Right renal pelvis (tissue), 4 donors: ENCODE results near the gene SRGN. TPM values are rescaled to one million over a fixed set of nuclear protein-coding genes. Genes with fewer than 3 reads are reported as not detected.
"Not testable (repeated sequence)": the region's sequence is repeated elsewhere in the genome, so short reads cannot be mapped to it uniquely, and the experiment has no call there.

ENCODE experiments used
- DNase-seq, 4 donors: peaks; one replicate each; pipeline ENCODE4 v3.0.0-alpha.2; 2013; ENCODE audit warnings: low read depth in 4 of 4, low spot score in 3 of 4, missing footprints in 1 of 4
- polyA plus RNA-seq, 4 donors: library from polyadenylated mRNA; unstranded; fragments of 120-200 nt; gene quantifications; one replicate each; pipeline ENCODE4 v1.2.1, GENCODE V29; 2013; ENCODE audit not compliant: insufficient read length in 4 of 4

SRGN gene, protein sequence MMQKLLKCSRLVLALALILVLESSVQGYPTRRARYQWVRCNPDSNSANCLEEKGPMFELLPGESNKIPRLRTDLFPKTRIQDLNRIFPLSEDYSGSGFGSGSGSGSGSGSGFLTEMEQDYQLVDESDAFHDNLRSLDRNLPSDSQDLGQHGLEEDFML
- polyA plus RNA-seq: 10 to 100 TPM; 16.0 to 26.1 (median 22.1) TPM

DNA sequence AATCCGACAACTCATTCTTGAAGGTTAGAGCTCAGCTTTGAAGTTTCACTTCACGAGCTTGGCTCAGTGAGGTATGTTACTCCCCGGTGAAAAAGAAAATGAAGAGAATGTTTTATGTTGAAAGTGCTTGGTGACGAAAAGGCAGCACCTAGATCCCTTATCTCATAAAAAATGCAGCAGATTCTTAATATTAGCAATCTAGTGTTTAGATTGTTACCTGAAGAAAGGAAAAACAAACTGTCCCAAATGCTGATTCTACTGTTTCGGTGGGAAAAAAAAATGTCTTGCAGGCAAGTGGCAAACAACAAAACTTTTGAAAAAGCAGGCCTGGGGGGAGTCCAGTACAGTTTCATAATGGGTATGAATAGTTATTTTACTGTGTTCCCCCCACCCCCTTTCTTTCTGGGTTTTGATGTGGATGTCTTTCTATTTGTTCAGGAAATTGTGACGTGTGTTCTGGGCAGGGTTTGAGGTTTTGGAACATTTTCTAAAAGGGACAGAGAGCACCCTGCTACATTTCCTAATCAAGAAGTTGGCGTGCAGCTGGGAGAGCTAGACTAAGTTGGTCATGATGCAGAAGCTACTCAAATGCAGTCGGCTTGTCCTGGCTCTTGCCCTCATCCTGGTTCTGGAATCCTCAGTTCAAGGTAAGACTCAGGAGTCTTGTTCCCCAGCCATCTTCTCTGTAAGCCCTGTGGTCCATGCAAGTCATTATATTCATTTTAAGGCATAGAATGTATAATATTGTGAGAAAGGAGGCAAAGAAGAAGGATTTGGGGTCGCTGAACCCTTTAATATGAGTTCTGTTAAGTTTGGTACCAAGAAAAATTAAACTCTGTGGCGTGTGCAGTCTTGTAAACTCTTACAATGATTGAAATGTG lies at the start of gene SRGN:
Gene SRGN, plus strand, starts transcription at position 514 of the 881 bp plus-strand sequence. Its CDS starts 55 bp downstream, at position 569.
- no peak for DNase-seq

DNA sequence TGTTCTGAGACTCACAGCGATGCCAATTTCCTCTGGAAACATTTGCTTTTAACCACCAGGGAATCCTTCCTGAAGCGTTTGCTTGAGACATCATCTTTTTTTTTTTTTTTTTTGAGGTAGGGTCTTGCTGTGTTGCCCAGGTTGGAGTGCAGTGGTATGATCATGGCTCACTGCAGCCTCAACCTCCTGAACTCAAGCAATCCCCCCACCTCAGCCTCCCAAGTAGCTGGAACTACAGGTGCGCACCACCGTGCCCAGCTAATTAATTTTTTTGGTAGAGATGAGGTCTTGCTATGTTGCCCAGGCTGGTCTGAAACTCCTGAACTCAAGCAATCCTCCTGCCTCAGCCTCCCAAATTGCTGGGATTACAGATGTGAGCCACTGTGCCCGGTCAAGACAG lies 47.0 kb upstream of the SRGN start:
- not testable (repeated sequence) for DNase-seq

DNA sequence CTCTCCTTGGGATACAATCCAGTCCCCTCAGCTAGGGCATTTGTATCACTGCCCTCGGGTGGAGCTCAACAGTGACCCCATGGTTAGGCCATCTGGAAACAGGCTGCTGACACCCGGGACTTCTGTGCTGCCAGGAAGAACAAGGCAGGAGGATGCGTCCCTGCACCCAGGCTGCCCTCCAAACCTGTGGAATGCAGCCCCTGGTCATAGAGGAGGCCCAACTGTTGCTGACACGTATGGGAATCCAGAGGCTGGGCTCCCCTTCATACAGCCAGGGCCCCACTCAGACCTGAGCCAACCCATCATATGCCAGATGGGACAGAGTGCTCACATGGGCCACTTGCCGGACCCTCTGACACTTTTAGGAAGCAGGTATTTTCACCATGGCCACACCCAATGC lies 45.5 kb upstream of the SRGN start:
- no peak for DNase-seq

DNA sequence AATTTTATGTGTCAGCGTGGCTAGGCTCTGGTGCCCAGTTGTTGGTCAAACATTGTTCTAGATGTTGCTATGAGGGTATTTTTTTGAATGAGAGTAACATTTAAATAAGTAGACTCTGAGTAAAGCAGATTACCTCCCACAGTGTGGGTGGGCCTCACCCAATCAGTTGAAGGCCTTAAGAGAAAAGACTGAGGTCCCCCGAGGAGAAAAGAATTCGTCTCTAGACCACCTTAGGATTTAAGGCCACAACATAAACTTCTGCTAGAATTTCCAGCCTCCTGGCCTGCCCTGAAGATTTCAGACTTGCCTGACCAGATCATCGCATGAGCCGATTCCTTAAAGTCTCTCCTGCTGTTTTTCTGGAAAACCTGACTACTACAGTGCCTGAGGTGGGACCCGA lies 45.1 kb upstream of the SRGN start:
- DNase-seq: no peak

DNA sequence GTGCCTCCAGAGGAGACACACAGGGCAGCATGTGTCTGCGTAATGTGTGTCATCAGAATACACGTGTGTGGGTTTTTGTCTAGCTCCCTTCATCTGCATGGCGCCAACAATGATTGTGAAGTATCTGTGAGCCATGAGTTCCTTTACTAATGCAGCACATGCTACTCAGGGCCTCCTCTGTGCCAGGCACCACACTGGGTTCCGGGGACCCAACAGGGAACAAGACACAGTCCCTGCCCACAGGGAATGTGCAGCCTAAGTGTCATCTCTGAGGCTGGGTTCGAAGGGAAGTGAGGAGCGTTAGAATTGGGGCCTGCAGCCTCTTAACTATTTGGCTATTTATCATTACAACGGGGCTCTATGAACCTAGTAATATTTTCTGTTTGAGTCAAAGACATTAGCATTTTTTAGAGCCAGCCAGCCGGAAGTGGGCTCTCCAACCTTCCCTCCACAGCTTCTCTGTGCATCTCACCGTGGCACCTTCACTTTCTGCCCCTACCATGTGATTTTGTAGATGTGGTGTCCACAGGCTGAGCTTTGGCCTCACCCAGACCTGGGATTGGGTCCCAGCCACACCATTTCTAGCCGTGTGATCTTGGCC lies 43.9 kb upstream of the SRGN start:
- DNase-seq: no peak

DNA sequence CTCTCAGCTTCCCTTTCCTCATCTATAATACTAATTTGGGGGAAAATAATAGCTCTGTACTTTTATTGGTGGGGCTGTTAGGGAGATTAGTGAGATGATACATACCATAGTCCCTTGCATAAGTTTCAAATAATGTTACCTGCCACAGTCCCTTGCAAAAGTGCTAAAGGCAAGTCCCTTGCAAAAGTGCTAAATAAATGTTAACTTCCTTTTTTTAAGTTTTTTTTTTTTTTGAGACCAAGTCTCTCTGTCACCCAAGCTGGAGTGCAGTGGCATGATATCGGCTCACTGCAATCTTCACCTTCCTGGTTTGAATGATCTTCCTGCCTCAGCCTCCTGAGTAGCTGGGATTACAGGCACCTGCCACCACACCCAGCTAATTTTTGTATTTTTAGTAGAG lies 43.4 kb upstream of the SRGN start:
- no peak for DNase-seq

DNA sequence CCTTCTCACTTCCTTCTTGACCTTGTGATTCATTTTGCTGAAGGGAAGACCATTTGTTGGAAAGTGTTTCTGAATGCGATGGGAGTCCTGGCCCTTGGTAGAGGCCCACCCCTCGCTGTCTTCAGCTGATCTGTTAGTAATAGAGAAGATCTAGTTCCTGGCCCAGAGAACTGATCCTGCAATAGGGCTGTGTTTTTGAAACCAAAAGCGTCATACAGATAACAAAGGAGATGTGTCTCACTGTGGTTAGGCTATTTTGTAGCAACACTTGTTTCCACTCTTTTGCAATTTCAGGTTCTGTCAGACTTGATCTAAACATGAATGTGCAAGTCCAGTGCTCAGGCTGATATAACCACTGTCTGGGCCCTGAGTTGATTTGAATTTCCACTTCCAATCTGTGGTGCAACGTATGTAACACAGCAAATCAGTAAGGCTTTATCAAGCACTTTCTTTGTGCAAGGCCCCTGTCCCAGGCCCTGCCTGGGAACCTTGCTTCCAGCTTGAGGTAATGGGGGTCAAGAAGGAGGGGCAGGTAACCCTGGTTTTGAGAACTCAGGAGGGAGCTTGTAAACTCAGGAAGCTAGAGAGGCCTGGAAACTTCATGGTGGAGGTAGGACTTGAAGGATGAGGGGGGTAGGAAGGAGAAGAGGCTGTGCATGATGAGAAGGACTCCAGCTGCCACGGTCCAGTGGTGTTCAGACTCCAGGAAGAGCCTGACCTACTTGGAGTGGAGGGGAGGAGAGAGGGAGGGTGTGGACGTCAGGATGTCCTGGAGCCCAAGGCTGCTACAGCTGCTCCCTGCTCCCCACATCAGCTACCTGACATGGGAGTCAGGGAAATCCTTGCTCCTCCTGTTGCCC lies 42.2 kb upstream of the SRGN start:
- DNase-seq: no peak

DNA sequence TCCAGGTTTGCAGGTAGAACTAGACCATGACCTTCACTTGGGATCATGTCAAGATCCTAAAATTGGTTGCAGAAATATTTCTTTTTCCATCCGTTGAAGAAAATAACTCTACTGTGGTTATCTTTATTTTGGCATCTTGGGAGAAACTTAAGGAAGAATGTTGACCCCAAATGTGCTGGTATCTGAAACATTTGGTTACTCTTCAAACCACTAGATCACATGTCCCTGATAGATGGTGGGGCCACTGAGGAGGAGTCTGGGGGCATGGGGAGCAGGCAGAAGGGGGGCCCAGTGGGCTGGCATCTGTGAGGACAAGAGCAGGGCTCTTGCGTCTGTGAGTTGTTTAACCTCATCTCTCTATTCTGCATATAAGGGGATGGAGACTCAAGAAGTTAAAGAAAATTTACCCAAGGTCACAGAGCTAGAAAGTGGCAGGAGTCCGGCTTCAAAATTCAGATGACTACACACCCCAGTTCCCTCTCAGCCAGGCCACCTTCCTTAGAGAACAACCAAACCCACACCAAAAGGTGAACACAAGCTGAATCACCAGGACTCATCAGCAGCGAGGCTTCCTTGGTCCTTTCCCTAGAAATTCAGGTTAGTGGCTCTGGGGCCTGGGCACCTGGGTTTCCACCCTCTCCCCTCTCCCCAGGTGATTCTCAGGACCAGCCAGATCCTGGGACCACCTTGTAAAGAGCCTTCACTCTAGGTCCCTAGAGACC lies 40.6 kb upstream of the SRGN start:
- no peak for DNase-seq

DNA sequence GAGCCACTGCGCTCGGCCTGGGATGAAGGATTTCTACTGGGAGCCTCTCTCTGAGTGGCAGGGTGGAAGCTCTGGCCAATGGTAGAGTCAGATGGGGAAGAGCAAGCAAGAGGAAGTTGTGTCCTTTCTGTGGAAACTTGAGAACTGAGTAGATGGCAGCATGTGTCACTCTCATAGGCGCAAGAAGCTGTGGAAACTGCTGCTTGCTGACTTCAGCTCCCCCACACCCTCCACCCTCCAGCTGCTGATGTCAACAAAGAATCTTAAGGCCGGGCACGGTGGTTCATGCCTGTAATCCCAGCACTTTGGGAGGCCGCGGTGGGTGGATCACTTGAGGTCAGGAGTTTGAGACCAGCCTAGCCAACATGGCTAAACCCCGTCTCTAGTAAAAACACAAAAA lies 39.8 kb upstream of the SRGN start:
- DNase-seq: no peak

DNA sequence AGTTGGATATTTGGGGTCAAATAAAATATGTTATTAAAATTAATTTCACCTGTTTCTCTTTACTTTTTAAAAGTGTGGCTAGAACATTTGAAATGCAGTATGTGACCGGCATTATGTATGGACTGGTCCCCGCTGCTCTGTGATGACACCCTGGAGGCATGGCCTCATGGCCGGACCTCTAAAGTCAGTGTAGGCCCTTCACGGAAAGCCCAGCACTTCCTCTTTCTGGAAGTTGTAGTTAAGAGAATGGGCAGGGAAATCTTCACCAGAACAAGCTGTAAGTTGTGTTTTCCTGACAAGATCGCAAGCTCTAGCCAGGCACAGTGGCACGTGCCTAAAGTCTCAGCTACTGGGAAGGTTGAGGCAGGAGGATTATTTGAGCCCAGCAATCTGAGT lies 38.3 kb upstream of the SRGN start:
- no peak for DNase-seq

DNA sequence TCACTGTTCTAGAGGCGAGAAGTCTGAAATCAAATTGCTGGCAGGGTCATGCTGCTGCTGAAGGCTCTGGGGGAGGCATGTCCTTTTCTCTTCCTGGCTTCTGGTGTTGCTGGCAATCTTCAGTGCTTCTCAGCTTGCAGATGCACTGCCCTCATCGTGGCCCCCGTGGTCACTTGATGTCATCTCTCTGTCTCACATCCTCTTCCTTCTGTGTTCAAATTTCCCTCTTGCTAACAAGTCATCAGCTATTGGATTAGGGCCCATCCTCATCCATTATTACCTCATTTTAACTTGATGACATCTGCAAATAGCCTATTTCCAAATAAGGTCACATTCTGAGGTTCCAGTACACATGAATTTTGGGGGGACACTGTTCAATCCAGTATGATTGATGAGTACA lies 36.6 kb upstream of the SRGN start:
- DNase-seq: no peak

DNA sequence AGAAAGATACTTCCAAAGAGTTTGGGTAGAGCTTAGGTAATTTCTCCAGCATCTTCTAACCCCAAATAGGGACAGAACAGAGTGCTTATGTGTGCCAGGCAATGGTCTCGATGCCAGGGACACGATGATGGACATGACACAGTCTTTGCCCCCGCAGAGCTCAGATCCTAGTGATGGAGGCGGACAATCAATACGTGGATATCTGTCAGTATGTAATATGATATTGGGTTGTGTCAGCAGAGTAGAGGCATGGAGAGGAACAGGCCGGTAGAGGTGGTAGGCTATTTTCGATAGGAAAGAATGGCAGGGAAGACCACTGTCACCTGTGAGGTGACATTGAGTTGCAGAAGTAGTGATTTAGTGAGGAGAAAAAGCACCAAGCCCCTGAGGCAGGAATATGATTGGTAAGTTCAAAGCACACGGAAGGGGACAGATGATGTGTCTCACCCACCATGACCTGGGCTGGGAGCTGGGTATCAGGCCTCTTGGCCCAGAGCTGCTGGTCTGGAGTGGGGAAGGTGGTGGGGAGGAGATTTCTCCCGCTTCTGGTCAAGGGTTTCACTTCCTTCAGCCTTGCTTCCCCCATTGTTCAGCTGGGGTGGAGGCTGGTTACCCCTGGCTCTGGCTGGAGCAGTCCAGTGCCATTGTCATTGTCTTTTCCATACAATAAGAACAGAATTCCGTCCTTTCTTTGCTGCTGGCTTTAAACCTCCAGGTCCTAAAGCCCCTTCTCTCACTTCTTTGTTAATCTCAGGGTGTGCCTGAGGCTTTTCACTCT lies 36.0 kb upstream of the SRGN start:
- no peak for DNase-seq

DNA sequence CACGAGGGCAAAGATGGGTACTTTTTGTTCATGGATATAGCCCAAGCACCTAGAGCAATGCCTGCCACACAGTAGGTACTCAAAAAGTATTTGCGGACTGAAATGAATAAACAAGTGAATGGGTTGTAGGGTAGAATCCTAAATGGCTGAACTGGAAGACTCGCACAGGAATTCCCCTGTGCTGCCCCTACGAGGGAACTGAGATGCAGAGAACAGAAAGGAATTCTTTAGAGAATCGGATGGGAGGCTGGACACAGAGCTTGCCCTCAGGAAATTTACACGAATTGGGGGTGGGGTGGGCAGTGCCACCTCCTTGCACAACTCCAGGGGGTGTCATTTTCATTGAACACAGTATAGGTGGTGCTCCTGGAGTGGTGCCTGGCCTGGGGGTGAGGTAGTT lies 35.2 kb upstream of the SRGN start:
- no peak for DNase-seq

DNA sequence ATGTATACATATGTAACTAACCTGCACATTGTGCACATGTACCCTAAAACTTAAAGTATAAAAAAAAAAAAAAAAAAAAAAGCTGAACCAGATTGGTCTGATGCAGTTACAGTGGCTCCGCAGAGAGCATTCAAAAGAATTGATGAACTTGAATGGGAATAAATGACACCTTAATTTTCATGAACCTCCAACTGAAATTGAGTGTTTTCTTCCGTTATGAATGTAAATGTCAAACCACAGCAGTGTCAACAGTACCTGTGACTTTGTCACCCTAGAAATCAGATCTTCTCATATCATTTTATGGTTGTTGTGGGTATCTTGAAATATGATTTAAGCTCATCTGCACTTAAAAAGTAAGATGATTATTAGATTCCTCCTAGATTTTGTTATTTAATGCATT lies 32.7 kb upstream of the SRGN start:
- no peak for DNase-seq

DNA sequence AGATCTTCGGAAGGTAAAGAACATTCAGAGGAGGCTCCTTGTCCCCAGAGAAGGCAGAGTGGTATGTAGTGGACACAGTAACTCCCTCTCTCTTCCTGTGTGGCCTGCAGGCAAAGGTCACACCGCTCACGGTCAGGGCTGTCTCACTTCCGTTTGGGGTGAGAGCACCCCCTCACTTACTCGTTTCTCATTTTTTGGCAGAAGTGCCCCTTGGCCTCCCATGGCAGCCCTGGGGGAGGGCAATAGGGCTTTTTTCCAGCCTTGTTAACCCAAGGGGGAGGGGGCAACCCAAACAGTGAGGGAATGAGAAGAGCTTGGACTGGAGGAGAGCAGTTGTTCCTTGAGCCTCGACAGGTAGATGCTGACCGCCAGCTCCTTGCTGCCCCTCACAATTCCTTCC lies 31.8 kb upstream of the SRGN start:
- no peak for DNase-seq

DNA sequence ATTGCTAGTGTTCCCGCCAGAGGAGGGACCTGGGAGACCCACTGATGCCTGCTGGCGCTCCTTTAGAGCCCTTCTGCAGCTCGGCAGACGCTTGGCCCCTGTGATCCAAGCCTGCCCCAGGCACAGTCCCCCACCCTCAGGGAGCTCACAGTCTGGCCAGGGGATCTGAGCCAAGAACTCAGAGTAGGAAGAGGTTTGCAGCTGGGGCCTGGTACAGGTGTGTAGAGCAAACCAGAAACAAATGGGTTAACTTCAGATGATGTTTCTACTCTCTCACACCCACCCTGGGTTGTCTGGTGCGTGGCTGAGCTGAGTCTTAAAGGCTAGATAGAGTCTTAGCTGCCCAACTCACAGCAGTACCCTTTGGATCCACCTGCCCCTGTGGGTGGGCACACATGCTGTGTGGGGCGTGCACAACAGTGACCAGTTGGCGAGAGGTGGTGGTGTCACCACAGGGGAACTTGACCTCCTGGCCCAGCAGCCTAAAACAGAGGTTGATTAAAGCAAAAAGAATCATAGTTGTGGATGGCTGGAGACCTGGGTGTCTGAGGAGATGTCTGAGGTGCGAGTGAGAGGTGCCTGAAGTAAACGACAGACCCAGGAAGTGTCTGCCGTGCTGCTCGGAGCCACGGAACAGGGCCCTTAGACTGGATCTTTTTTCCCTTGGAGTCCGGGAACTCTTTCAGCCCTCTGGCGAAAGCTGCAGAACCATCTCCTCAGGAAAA lies 31.2 kb upstream of the SRGN start:
- no peak for DNase-seq

DNA sequence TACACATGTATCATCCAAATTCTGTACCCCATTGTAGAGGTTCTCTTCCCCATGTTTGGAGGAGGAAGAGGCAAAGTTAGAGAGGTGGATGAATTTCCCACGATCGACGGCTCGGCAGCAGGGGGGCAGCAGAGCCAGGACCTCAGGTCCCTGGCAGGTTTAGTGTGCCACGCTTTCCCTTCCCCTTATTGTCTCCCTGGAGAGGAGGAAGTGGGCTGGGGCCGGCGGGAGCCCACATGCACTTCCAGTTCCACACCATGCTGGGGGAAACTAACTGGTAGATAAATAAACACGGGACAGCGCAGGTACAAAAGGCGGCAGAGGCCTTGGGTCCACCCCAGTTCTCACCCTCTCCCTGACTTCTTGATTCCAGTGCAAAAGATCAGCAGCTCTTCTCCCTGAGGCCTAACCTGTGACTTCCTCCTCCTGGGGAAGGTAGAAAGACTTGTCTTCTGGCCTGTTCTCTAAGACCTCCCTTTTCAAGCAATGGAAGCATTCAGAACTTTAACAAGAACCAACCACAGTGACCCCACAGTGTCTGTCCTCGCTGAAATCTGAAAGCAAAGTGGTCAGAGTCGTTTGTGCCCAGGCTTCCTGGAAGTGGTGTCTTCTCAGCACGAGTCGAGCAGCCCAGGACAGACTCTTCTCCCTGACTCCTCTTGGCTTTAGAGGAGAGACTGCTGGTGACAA lies 30.5 kb upstream of the SRGN start:
- no peak for DNase-seq

DNA sequence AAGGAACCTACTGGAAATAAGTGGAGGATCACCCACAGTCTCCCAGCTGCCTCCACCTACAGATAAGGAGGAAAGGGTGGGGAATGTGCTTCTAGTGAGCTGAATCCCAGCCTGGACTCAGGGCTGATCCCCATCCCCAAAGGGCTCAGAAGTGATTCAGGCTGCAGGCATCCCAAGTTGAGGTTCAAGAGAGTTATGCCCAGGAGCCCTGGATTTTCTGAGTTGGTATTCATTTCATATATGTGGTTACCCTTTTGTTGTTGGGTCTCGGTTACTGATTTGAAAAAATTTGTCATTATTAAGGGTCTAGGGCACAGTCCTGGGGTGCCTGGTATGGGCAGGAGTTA lies 30.0 kb upstream of the SRGN start:
- no peak for DNase-seq
